Hematopoietic multipotent progenitor cell (in vitro differentiated cells): Measurements from ENCODE around the gene NRAS. TPM values are rescaled to one million over a fixed set of nuclear protein-coding genes. Genes with fewer than 3 reads are reported as not detected.

Experiments used
- DNase-seq, 3 donors: peaks; one replicate each; pipeline ENCODE4 v3.0.0-alpha.2; 2011 to 2015; ENCODE audit warnings: low read depth in 2 of 3, low spot score in 2 of 3
- small RNA-seq: library from RNA; depleted of rRNA; stranded (forward); fragments of <200 nt; gene quantifications from one replicate; pipeline ENCODE3, GENCODE V24; 2012
- total RNA-seq: library from RNA; depleted of rRNA; stranded (reverse); fragments of >200 nt; gene quantifications from one replicate; pipeline ENCODE4 v1.2.3, GENCODE V29; 2012

The NRAS gene
- total RNA-seq, 1 donor = 25.6 TPM

- no peak for DNase-seq
Observed at GRCh38 chr1:114688526-114688925, 28.0 kb downstream of the NRAS start.

DNA sequence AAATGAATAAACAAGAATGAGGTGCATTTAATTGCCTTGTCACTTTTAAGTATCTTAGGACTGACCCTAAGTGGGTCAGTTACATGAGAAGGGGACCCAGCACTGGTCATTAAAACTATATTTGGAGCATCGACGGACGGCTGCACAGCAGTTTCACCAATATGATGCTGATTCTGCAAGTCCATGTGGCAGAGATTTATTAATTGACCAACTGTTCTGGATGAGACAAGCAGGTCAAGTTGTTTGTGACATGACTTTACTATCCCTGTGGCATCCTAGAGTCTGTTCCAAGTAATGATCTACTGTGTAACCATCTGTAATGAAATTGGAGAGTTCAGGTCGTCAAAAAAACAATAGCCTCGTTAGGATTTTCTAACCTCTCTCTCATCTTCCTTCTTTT lies 30.7 kb downstream of the NRAS start:
- DNase-seq = no peak

GRCh38 chr1:114677691-114678090 lies 38.9 kb downstream of the NRAS start:
- DNase-seq = no peak

DNA sequence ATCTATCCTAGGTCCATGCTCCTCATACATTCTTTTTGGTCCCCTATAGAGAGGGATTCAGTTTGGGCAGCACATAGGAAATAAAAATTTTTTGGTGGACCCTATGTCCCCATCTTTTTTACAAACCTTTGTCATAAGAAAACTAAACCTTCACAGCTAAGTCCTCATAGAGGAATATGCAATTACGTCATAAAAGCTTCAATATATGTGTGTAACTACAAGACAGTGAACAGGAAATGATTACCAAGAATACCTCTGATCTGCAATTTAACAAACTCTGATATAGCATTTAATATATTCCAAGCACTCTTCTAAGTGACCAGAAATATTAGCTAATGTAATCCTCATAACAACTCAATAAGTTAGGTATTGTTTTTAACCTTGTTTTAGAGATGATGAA lies 40.5 kb downstream of the NRAS start:
- no peak for DNase-seq

- DNase-seq = no peak
Observed at GRCh38 chr1:114671939-114672275, 44.7 kb downstream of the NRAS start.

- peak in 2 of 3 donors; percentile 8 to 36 for DNase-seq
Observed at GRCh38 chr1:114671011-114671938, 45.3 kb downstream of the NRAS start.

GRCh38 chr1:114670083-114671010 lies 46.2 kb downstream of the NRAS start:
- DNase-seq = peak; percentile 61 to 86 (median 82)

DNA sequence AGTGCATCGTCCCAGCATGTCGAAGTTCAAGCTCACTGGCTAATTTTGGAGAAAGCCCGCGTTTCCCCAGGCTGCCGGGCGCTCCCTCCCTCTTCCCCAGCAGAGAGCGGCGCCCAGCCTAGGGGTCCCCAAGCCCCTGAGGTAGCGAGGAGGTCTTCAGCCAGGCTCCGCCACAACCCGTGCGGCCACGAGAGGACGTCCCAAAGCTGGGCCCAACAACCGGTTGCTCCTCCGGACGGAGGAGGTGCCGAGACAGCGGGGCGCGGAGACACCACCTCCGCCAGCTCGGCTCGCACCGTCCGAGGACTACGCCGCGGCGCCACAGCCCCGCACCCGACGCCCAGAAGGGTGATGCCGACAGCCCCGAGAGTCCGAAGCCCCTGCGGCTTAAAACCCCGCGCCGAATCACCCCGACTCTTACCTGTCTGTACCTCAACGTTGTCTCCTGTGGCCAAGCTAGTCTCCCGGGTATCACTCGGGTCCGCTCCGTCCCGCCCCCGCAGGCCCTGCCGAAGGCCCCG lies 46.9 kb downstream of the NRAS start, which contains the start of gene DENND2C:
Gene DENND2C, minus strand, starts transcription at position 488 of the 521 bp plus-strand sequence. CDS start 44,065 bp downstream, outside the sequence.
- peak in 2 of 3 donors; percentile 1 to 7 for DNase-seq

DNA sequence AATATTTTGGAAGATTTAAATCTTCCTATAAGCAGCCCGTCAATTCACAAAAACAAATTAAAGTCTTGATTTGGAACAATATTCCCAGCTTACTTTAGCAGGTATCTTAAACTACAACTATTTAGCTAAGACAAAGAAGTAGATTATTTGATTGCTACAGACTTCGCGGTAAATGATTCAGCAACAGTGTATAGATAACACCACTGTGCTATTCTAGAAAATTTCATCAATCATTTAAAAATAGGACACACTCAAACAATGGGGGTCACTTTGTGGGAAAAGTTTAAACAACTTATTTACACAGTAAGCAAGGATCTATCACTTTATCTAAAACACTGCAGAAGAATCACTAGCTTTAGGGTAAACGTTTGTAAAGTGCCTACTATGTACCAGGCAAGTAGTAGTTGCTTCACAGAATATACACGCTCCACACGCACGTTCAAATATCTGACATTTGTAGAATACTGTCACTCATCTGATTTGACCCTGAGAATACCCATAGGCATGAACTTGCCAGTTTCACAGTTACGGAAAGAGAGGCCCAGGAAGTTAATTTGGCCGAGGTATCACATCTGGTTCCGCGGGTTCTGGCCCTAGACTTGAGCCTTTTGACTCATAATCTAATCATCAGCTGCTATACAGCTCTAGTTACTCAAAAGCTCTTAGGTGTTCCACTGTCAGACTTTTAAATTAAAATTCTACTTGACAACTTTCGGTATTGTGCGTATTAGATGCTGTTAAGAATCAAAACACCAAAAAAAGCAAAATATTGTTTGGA lies 47.6 kb downstream of the NRAS start:
- peak in 2 of 3 donors; percentile 10 to 17 for DNase-seq

DNA sequence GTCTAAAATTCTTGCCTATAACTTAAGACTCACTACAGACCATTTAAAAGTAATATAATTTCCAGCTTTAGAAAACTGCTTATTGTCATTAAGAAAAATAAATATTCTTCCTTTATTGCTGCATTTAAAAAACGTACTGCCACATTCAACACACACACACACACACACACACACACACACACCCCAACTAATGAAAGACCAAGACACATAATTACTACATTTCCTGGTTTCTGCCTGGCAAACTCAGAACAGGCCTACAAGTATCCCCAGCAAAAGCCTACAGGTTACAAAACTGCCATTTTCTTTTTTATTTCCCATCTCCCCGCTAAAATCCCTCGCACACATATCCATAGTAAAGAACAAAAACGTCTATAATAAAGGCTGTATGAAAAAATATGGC lies 48.2 kb downstream of the NRAS start:
- DNase-seq = no peak

DNA sequence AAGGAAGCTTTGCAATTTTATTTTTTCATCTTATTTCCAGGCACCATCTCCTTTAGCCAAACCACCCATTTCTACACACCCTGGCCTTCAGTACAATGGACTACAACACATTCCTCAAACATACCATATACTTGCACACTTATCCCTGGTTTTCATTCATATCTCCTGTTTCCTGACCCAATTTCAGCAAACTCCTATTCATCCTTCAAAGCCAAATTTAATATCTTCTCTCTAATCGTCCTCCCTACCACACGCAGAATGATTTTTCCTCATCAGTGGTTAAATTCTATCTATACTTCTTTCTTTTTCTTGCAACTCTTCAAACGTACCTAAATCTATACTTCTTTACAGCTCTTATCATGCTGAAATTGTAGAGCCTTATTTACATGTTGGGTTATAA lies 49.6 kb downstream of the NRAS start:
- no peak for DNase-seq

GRCh38 chr1:114660238-114660637 lies 56.3 kb downstream of the NRAS start:
- no peak for DNase-seq

Small RNA genes lying within 50 kb of the gene (small RNA-seq; reads per million reads assigned to genes)
- gene RN7SL432P (not detected), gene RNY1P13 (not detected)

Other genes starting within 250 kb of the NRAS start
- gene TRIM33, start 205.6 kb downstream of the NRAS start, total RNA-seq = 38.8 TPM
- gene BCAS2, start 135.2 kb downstream of the NRAS start, total RNA-seq = 12.4 TPM
- gene DENND2C, start 46.7 kb downstream of the NRAS start, total RNA-seq = under 0.01 TPM
- not detected for gene AMPD1, start 21.2 kb downstream of the NRAS start, total RNA-seq
- 383 TPM for gene CSDE1, start 41.2 kb upstream of the NRAS start, total RNA-seq
- gene SIKE1, start 63.9 kb upstream of the NRAS start, total RNA-seq = 40.1 TPM
- gene SYCP1, start 138.1 kb upstream of the NRAS start, total RNA-seq = not detected